ENCODE data around the gene FBXO38. TPM values are rescaled to one million over a fixed set of nuclear protein-coding genes. Genes with fewer than 3 reads are reported as not detected.

FBXO38 gene
- total RNA-seq, 4 donors from 2014 or later, result 70.0 to 182 (median 79.3) TPM

DNA sequence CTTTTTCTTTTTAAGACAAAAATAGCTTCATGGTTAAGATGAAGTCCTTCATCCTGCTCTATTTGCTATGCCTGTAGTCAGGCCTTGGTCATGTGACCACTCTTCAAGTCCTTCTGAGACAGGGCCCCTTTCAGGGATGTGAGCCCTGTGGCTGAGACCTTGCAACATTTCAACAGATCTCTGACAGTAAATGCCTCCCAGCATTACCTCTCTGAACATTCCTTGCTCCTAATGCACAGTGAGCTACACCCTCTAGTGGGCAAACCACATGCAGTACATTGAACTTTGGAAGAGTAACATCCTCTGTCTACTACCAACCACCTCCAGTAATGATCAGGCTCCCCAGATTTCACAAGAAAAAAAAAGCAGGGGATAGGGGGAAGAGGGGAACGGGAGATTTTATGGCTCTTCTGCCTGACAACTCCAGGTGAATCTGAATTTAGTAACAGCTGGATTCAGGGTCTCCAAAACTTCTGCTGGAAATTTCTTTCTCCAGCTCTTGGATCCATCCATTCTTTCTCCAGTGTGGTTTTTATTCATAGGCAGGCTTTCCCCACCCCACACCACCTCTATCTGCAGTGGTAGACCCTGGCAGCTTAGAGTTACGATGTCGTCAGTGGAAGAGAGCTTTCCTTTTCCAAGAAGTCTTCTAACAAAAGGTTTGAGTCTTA is 8.9 kb upstream of the FBXO38 start:
- DNase-seq, result peak; percentile 29
- Histone ChIP-seq H3K36me3 (no peaks in the 10 kb centered on the region), H3K4me3 (no peak overlapping the region), H3K9me3 (no peaks in the 10 kb centered on the region), H3K4me1 (peaks cover 0 to 12% (median 4%) of the 10 kb centered on the region in 4 donors), H3K27ac (no peak overlapping the region), H3K27me3 (no peaks in the 10 kb centered on the region)
- WGBS, 2 donors (ENCODE audit: low coverage in 1 of 2), result 71 to 78% methylated on average over 3 of the region's 3 CpGs
- in situ Hi-C loops (cut with MboI; ENCODE audit: low pct_ligation_motif_present in 1 of 4, low pct_unique_long_range_greater_than_20kb in 1 of 4, low sequenced_read_pairs in 3 of 4), result loop anchor here (10.0 to 25.0 kb wide), 2 partner anchors 188 to 190 kb away; no protein-coding TSS in a partner anchor
- intact Hi-C loops (cut with DNase I; ENCODE audit: low total_unique reads), result loop anchor here (10.0 kb wide), 1 partner anchor 200 kb away; no protein-coding TSS in a partner anchor
- TF ChIP-seq, protein P1, sequence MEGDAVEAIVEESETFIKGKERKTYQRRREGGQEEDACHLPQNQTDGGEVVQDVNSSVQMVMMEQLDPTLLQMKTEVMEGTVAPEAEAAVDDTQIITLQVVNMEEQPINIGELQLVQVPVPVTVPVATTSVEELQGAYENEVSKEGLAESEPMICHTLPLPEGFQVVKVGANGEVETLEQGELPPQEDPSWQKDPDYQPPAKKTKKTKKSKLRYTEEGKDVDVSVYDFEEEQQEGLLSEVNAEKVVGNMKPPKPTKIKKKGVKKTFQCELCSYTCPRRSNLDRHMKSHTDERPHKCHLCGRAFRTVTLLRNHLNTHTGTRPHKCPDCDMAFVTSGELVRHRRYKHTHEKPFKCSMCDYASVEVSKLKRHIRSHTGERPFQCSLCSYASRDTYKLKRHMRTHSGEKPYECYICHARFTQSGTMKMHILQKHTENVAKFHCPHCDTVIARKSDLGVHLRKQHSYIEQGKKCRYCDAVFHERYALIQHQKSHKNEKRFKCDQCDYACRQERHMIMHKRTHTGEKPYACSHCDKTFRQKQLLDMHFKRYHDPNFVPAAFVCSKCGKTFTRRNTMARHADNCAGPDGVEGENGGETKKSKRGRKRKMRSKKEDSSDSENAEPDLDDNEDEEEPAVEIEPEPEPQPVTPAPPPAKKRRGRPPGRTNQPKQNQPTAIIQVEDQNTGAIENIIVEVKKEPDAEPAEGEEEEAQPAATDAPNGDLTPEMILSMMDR (IDR thresholded peaks at IDR 0.05), result peak; percentile 56 to 71 (median 69)
- no peak for TF ChIP-seq POLR2AphosphoS5 (IDR thresholded peaks at IDR 0.05)

DNA sequence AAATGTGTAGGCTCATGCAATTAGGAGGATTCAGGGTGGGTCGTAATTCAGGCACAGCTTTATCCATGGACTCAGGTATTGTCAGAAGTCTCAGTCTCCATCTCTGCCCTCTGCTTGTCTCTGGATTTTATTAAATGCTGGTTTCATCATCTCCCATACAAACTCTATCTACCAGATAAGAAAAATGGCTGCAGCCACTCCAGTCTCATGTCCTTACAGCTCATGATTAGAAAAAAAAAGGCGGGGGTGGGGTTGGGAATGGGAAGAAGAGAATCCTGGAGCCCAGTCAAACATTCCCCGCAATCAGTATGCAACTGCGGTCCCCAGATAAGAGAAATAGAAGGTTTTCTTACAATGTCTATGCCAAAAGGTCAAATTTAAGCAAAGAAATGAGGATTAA is 7.6 kb upstream of the FBXO38 start:
- TF ChIP-seq, protein P1 (IDR thresholded peaks at IDR 0.05), result no peak
- TF ChIP-seq POLR2A (IDR thresholded peaks at IDR 0.05) (no peak), POLR2AphosphoS5 (IDR thresholded peaks at IDR 0.05) (no peak), EP300 (IDR thresholded peaks at IDR 0.05; ENCODE audit: low read depth) (no peak)
- WGBS, 2 donors (ENCODE audit: low coverage in 1 of 2), result 91 to 97% methylated on average over 3 to 4 of the region's 4 CpGs
- intact Hi-C loops (cut with DNase I; ENCODE audit: low total_unique reads) (loop anchor here (10.0 kb wide), 1 partner anchor 201 kb away; no protein-coding TSS in a partner anchor), in situ Hi-C loops (cut with MboI; ENCODE audit: low pct_ligation_motif_present in 1 of 4, low pct_unique_long_range_greater_than_20kb in 1 of 4, low sequenced_read_pairs in 3 of 4) (loop anchor here in 2 of 4 donors (10.0 kb wide), 1 partner anchor 191 kb away; no protein-coding TSS in a partner anchor)
- no peaks in the 10 kb centered on the region for H3K36me3 ChIP-seq
- no peak for DNase-seq
- no peaks in the 10 kb centered on the region for H3K27me3 ChIP-seq
- no peaks in the 10 kb centered on the region for H3K9me3 ChIP-seq
- peaks cover 0 to 12% (median 4%) of the 10 kb centered on the region in 4 donors for H3K4me1 ChIP-seq
- H3K4me3 ChIP-seq, result no peak overlapping the region
- H3K27ac ChIP-seq, result no peak overlapping the region

DNA sequence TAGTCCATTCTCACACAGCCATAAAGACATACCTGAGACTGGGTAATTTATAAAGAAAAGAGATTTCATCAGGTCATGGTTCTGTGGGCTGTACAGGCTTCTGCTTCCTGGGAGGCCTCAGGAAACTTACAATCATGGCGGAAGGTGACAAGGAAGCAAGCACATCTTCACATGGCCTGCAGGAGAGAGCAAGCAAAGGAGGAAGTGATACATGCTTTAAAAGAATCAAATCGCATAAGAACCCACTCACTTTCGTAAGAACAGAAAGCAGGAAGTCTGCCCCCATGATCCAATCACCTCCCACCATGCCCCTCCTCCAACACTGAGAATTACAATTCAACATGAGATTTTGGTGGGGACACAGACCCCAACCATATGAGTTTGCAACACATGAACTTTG is 5.1 kb upstream of the FBXO38 start:
- Histone ChIP-seq H3K9me3 (no peaks in the 10 kb centered on the region), H3K4me1 (peaks cover 0 to 8% (median 6%) of the 10 kb centered on the region in 4 donors), H3K36me3 (no peaks in the 10 kb centered on the region), H3K27me3 (no peaks in the 10 kb centered on the region), H3K27ac (no peak overlapping the region), H3K4me3 (no peak overlapping the region)
- intact Hi-C loops (cut with DNase I; ENCODE audit: low total_unique reads), result loop anchor here (10.0 kb wide), 1 partner anchor 204 kb away; no protein-coding TSS in a partner anchor
- WGBS, 2 donors (ENCODE audit: low coverage in 1 of 2), result 58 to 86% methylated on average over 2 to 3 of the region's 3 CpGs
- TF ChIP-seq, protein P1 (IDR thresholded peaks at IDR 0.05), result no peak
- no peak for TF ChIP-seq POLR2A (IDR thresholded peaks at IDR 0.05)
- no peak for TF ChIP-seq EP300 (IDR thresholded peaks at IDR 0.05; ENCODE audit: low read depth)
- TF ChIP-seq POLR2AphosphoS5 (IDR thresholded peaks at IDR 0.05), result no peak
- in situ Hi-C loops (cut with MboI; ENCODE audit: low pct_ligation_motif_present in 1 of 4, low pct_unique_long_range_greater_than_20kb in 1 of 4, low sequenced_read_pairs in 3 of 4), result loop anchor here in 2 of 4 donors (10.0 kb wide), 1 partner anchor 194 kb away; no protein-coding TSS in a partner anchor
- no peak for DNase-seq

DNA sequence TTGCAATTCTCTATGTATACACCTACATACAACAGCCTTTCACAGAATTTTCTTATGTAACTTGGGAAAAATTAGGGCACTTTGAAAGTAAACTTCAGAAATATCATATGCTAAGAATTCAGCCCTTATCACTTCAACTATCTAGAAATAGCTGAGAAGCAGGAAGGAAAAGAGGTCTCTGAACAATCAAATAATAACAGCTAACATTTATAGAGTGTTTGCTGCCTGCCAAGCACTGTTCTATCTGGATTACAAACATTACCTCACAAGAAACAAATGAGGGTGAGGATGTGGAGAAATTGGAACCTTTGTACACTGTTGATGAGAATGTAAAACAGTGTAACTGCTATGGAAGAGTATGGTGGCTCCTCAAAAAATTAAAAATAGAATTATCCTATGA is 4.4 kb upstream of the FBXO38 start:
- in situ Hi-C loops (cut with MboI; ENCODE audit: low pct_ligation_motif_present in 1 of 4, low pct_unique_long_range_greater_than_20kb in 1 of 4, low sequenced_read_pairs in 3 of 4) (loop anchor here in 2 of 4 donors (10.0 kb wide), 1 partner anchor 195 kb away; no protein-coding TSS in a partner anchor), intact Hi-C loops (cut with DNase I; ENCODE audit: low total_unique reads) (loop anchor here (10.0 kb wide), 1 partner anchor 205 kb away; no protein-coding TSS in a partner anchor)
- no peak for DNase-seq
- H3K4me3 ChIP-seq, result no peak overlapping the region
- no peak for TF ChIP-seq POLR2A (IDR thresholded peaks at IDR 0.05)
- TF ChIP-seq, protein P1 (IDR thresholded peaks at IDR 0.05), result no peak
- no peak for TF ChIP-seq EP300 (IDR thresholded peaks at IDR 0.05; ENCODE audit: low read depth)
- no peak for TF ChIP-seq POLR2AphosphoS5 (IDR thresholded peaks at IDR 0.05)
- H3K27ac ChIP-seq, result no peak overlapping the region
- H3K36me3 ChIP-seq, result no peaks in the 10 kb centered on the region
- no peaks in the 10 kb centered on the region for H3K27me3 ChIP-seq
- H3K9me3 ChIP-seq, result no peaks in the 10 kb centered on the region
- peaks cover 0 to 11% (median 7%) of the 10 kb centered on the region in 4 donors for H3K4me1 ChIP-seq
